GM18526 (cell line): ENCODE data around the gene FAM120A.

ENCODE experiments used
- POLR2A ChIP-seq: IDR thresholded peaks from 3 replicates; pipeline ENCODE4 v1.6.1; 2011; ENCODE audit not compliant: insufficient read length; ENCODE audit errors: extremely low read depth

Gene FAM120A, protein sequence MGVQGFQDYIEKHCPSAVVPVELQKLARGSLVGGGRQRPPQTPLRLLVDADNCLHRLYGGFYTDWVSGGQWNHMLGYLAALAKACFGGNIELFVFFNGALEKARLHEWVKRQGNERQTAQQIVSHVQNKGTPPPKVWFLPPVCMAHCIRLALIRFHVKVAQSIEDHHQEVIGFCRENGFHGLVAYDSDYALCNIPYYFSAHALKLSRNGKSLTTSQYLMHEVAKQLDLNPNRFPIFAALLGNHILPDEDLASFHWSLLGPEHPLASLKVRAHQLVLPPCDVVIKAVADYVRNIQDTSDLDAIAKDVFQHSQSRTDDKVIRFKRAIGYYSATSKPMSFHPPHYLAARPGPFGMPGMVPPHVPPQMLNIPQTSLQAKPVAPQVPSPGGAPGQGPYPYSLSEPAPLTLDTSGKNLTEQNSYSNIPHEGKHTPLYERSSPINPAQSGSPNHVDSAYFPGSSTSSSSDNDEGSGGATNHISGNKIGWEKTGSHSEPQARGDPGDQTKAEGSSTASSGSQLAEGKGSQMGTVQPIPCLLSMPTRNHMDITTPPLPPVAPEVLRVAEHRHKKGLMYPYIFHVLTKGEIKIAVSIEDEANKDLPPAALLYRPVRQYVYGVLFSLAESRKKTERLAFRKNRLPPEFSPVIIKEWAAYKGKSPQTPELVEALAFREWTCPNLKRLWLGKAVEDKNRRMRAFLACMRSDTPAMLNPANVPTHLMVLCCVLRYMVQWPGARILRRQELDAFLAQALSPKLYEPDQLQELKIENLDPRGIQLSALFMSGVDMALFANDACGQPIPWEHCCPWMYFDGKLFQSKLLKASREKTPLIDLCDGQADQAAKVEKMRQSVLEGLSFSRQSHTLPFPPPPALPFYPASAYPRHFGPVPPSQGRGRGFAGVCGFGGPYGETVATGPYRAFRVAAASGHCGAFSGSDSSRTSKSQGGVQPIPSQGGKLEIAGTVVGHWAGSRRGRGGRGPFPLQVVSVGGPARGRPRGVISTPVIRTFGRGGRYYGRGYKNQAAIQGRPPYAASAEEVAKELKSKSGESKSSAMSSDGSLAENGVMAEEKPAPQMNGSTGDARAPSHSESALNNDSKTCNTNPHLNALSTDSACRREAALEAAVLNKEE

DNA sequence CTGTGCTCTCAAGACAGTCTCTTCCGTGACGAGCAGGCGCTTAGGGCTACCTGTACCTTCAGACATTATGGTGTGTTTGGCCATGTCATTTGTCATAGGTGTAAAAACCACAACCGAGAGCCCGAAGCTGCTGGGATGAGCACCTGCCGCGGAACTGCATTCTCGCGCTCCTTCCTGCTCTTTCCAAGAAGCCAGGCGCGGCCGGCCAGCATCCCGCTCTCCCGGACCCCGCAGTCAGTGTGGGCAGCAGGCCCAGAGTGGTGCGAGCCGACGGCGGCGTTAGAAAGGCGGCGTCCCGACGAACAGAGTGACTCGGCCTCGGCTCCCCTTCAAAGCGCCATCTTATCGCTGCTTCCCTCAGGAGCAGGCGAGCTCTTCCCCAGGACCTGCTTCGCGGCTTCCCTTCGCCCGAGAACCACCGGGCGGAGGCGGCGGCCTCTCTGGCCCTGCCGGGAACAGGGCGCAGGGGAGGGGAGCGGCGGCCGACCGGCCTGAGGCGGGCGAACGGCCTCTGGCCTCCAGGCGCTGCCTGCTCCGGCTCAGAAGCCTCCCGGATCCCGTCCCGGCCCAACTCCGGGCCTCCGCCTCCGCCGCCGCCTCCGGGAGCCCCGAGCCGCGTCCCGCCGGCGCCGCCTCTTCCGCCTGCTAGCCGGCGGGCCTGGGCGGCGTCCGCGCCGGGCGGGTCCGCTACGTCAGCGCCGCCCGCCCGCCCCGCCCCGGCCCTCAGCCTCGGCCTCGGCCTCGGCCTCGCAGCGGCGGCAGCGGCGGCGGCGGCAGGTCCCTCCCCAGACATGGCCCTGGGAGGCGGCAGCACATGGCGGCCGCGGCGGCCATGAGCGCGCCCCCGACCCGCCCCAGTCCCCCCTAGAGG is at the start of gene FAM120A:
FAM120A (plus strand) TSS at position 741 of the 871 bp plus-strand sequence. CDS start 231 bp downstream, outside the sequence.
- peak; percentile 73 for TF ChIP-seq POLR2A

DNA sequence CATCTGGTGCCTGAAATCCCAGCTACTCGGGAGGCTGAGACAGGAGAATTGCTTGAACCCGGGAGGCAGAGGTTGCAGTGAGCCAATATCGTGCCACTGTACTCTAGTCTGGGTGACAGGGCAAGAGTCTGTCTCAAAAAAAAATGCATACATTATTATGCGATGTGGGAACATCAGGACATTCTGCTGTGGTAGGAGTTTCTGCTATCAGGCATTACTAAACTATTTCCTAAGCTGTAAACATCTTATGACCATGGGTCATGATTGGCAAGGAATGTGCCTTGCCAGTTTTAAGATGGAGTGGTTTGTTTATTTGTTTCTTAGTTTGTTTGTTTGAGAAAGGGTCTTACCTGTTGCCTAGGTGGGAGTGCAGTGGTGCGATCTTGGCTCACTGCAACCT is 45.1 kb upstream of the FAM120A start:
- TF ChIP-seq POLR2A, result no peak

DNA sequence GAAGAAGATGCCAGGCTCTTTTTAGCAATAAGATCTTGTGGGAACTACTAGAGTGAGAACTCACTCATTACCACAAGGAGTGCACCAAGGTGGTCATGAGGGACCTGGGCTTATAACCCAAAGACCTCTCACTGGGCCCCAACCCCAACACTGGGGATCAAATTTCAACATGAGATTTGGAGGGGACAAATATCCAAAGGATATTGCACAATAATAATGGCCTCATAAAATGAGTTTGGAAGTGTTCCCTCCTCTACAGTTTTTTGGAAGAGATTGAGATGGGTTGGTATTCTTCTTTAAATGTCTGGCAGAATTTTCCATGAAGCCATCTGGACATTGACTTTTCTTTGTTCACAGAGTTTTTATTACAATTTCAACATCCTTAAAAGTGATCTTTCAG is 38.0 kb upstream of the FAM120A start:
- no peak for TF ChIP-seq POLR2A

DNA sequence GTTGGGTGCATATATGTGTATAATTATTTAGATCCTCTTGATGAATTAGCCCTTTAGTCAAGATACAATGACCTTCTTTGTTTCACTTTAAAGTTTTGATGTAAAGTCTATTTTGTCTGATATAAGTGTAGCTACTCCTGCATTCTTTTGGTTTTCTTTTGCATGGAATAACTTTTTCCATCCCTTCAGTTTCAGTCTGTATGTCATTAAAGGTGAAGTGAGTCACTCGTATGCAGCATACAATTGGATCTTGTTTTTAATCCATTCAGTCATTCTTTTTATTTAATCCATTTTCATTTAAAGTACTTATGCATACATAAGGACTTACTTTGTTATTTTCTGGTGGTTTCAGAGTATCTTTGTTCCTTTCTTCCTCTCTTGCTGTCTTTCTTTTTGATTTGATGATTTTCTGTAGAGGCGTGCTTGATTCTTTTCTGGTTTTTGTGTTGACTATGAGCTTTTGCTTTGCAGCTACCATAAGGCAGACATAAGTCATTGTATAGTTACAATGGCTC is 36.3 kb upstream of the FAM120A start:
- no peak for TF ChIP-seq POLR2A

DNA sequence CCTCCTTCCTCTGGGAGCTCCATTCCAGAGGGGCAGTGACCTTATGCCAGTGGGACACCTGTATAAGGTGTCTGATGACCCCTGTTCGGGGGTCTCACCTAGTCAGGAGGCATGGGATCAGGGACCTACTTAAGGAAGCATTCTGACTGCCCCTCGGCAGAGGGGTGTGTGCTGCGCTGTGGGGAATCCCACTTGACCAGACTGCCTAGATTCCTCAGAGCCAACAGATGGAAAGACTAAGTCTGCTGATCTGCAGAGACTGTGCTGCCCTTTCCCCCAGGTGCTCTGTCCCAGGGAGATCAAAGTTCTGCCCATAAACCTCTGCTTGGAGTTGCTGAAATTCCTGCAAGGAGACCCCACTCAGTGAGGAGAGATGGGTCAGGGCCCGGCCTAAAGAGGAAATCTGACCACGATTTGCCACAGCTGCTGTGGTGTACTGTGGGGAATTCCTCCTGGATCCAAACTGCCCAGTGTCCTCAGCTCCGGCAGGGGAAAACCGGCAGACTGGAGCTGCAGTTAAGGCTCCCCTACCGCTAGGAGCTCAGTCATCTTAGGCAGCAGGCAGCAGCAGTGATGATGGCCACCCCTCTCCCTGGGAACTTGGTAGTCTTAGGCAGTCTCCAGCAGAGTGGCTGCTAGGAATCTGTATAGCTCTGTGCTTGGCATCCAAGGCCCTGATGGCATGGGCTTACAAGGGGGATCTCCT is 34.8 kb upstream of the FAM120A start:
- no peak for TF ChIP-seq POLR2A

DNA sequence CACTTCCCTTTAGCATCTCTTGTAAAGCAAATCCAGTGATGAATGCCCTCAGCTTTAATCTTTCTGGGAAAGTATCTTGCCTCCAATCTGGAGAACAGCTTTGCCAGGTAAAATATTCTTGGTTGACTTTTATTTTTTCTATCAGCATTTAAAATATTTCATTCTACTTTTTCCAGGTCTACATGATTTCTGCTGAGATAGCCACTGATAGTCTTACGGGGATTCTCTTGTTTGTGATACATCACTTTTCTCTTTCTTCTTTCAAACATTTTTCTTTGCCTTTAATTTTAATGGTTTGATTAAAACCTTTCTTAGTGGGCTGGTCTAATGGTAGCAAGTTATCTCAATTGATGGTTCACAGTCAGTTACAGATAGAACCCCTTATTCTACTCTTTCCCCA is 33.9 kb upstream of the FAM120A start:
- no peak for TF ChIP-seq POLR2A

DNA sequence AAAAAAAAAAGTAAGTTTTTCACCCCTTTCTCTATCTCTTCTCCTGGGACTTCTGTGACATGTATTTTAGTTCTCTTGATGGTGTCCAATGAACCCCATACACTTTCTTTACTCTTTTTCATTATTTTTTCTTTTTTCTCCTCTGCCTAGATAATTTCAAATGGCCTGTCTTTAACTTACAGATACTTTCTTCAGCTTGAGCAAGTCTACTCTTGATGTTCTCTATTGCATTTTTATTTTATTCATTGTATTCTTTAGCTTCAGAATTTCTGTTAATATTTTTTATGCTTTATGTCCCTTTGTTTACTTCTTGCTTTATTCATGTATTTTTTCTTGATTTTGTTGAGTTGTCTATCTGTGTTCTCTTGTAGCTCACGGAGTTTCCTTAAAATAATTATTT is 32.5 kb upstream of the FAM120A start:
- no peak for TF ChIP-seq POLR2A

DNA sequence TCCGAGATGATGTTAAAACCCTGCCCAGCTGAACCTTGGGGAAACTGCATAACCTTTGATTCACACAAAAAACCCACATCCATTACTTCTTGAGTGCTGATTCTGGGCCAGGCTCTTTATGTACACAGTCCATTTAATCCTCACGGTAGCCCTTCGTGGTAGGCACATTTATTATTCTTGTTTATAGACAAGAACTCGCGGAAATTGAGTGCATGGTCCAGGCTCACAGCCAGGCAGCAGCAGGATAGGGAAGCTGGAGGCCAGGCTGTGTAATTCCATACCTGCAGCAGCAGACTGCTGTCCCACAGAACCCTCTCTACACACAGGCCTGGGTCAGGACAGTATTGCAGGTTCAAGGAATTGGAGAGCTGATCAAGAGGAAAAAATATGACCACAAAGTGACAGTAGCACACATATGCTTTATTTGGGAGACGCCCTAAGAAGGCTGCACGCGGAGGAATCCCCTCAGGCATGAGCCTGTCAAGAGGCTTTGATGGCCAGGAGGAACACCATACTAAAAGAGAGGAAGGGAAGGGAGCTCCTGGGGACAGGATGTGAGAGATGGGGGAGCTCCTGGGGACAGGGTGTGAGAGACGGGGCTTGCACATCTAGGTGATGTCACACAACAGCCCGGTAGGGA is 28.4 kb upstream of the FAM120A start:
- no peak for TF ChIP-seq POLR2A

DNA sequence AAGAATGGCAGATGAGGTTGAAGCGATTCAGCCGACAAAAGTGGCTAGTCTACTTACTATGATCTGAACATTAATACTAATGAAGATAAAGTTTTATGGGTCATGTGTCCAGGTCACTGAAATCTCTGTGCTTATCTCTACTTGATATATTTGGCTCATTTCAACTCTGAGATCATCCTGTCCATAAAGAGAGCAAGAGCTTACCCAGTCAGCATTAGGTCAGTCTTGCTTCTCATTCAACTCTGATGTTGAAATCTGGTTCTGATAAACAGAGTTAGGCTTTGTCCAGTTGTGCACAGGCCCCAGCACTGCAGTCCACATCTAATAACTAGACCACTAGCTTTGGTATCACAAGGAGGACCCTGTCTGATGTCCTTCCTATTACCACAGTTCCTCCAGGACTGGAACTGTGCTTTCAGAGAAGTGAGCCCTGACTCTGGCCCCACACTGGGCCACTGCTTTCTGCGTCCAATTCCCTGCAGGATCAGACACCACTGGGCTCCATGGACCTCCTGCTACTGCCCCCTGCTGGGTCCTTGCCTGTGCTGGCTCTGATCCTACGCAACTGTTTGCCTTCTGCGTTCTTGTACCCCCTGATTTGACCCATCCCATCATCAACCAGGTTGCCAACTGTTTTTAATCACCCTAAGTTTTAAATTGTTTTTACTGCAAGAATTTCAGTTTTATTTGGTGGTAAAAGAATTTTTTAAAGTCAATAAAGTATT is 23.7 kb upstream of the FAM120A start:
- no peak for TF ChIP-seq POLR2A

DNA sequence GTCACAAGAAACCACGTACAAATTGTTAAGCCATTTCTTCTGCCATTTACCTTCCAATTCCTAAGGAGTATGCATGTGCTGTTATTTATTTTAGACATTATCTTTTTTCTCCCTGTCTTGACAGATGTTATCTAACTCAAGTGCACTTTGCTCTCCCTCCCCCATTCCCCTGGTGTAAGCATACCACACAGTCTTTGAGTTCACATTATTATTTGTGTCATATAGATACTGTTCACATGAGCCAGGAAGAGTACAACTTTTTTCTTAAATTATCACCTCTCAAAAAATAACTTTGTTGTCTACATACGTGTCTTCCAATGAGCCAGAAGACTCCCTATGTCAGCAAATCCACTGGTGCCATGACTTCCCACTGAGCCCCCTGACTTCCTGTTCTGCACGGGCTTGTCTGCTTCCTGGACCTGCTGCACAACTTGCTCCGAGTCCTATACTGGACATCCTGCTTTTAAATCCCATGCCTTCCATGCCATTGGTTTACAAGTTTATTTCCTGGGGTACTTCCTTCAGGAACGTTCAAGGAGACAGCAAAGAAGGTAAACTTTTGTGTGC is 19.9 kb upstream of the FAM120A start:
- TF ChIP-seq POLR2A, result no peak

DNA sequence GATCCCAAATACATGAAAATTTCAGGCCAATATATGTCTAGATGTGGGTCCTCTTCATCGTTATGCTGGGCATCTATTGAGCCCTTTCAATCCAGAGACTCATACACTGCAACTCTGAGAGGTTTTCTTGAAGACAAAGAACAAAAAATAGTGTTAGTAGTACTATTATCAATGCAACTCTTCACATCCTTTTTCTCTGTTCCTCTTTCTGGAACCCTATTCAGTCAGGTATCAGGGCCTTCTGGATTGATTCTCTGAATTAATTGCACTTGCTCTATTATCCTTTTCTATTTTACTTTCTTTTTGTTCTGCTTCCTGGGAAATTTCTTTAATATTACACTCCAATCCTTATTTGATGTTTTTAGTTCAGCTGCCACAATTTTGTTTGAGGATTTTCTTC is 18.5 kb upstream of the FAM120A start:
- no peak for TF ChIP-seq POLR2A

DNA sequence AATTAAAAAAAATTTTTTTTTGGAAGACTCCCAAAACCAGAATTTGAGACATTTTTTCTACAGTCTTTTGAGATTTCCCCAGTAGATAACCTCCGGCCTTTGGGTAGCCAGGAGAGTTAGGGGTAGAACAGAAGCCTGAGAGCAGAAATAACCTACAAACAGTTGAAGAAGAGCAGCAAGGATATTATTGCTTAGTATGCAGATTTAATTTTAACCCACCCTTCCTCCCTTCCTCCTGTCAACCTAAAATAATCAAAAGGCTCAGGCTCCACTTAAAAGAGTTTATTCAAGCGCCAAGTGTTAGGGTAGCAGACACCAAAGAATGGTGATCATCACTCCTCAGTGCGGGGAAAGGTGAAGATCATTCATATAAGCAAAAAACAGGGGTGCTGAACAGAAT is 17.4 kb upstream of the FAM120A start:
- no peak for TF ChIP-seq POLR2A

DNA sequence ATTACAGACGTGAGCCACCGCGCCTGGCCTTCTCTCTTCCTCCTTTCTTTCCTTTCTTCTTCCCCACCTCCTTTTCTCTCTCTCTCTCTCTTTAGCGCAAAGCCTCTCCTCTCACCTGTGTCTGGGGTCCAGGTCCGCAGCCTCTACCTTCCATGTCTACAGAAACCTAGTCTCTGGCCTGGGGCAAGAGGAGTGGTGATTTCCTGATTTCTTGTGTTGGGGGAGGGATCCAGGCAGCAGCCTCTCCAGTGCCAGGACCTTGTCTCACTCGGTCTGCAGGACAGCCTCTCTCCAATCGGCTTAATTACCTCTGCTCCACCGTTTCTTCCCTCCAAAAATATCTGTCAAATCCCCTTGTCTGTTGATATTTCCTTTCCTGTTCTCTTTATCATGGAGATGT is 16.1 kb upstream of the FAM120A start:
- TF ChIP-seq POLR2A, result no peak

DNA sequence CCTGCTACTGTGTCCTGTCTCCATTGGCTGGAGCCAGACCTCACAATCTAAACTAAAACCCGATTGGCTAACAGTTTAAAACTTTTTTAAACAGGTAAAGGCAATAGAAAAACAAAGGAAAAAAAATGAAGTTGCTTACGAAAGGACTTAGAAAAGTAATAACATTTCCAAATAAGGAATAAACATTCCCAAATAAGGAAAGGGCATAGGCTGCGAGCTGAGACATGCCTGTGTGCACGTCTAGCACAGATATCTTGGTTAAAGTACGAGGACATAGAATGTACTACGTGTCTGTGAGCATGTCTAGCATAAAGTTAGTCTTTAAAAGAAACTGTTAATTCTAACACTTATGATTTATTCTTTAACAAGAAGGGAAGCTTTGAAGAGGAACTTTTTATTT is 15.3 kb upstream of the FAM120A start:
- no peak for TF ChIP-seq POLR2A
